ENCODE results near the gene TTLL9.

The TTLL9 gene

GRCh38 chr20:31939661-31940060 is 69.2 kb downstream of the TTLL9 start:
- no peak for DNase-seq (ENCODE audit: low read depth in 2 of 3, low spot score in 1 of 3)

- no peak for DNase-seq (ENCODE audit: low read depth in 2 of 3, low spot score in 1 of 3)
These were observed 72.6 kb downstream of the TTLL9 start for GRCh38 chr20:31943052-31943471.

- DNase-seq (ENCODE audit: low read depth in 2 of 3, low spot score in 1 of 3) = no peak
These were observed 74.9 kb downstream of the TTLL9 start for GRCh38 chr20:31945319-31945718.

GRCh38 chr20:31945785-31946184 is 75.4 kb downstream of the TTLL9 start:
- no peak for DNase-seq (ENCODE audit: low read depth in 2 of 3, low spot score in 1 of 3)

GRCh38 chr20:31948008-31948407 is 77.6 kb downstream of the TTLL9 start:
- DNase-seq (ENCODE audit: low read depth in 2 of 3, low spot score in 1 of 3) = no peak

GRCh38 chr20:31949877-31950646 is 79.6 kb downstream of the TTLL9 start:
- no peak for DNase-seq (ENCODE audit: low read depth in 2 of 3, low spot score in 1 of 3)

- no peak for DNase-seq (ENCODE audit: low read depth in 2 of 3, low spot score in 1 of 3)
These were observed 80.7 kb downstream of the TTLL9 start for GRCh38 chr20:31951203-31951529.

- peak; percentile 94 to 96 (median 94) for DNase-seq (ENCODE audit: low read depth in 2 of 3, low spot score in 1 of 3)
These were observed 81.4 kb downstream of the TTLL9 start, which contains the start of gene PDRG1 for GRCh38 chr20:31951530-31952453. Gene PDRG1 (minus strand): TSS chr20:31952046. CDS start chr20:31951961, 85 bp downstream.

GRCh38 chr20:31953556-31954148 is 83.2 kb downstream of the TTLL9 start:
- DNase-seq (ENCODE audit: low read depth in 2 of 3, low spot score in 1 of 3) = no peak

- DNase-seq (ENCODE audit: low read depth in 2 of 3, low spot score in 1 of 3) = no peak
These were observed 84.1 kb downstream of the TTLL9 start for GRCh38 chr20:31954500-31954899.

- DNase-seq (ENCODE audit: low read depth in 2 of 3, low spot score in 1 of 3) = no peak
These were observed 86.4 kb downstream of the TTLL9 start for GRCh38 chr20:31956556-31957526.

GRCh38 chr20:31962761-31963160 is 92.3 kb downstream of the TTLL9 start:
- no peak for DNase-seq (ENCODE audit: low read depth in 2 of 3, low spot score in 1 of 3)

GRCh38 chr20:31963889-31964288 is 93.5 kb downstream of the TTLL9 start:
- no peak for DNase-seq (ENCODE audit: low read depth in 2 of 3, low spot score in 1 of 3)

GRCh38 chr20:31966991-31967655 is 96.7 kb downstream of the TTLL9 start:
- no peak for DNase-seq (ENCODE audit: low read depth in 2 of 3, low spot score in 1 of 3)

- no peak for DNase-seq (ENCODE audit: low read depth in 2 of 3, low spot score in 1 of 3)
These were observed 97.4 kb downstream of the TTLL9 start, which contains the start of gene XKR7 for GRCh38 chr20:31967830-31968249. Gene XKR7 (plus strand): TSS chr20:31968151. CDS start chr20:31968176, 25 bp downstream.

- peak; percentile 56 to 82 (median 72) for DNase-seq (ENCODE audit: low read depth in 2 of 3, low spot score in 1 of 3)
These were observed 98.1 kb downstream of the TTLL9 start for GRCh38 chr20:31968291-31969126.

GRCh38 chr20:31969991-31970390 is 99.6 kb downstream of the TTLL9 start:
- DNase-seq (ENCODE audit: low read depth in 2 of 3, low spot score in 1 of 3) = no peak

- no peak for DNase-seq (ENCODE audit: low read depth in 2 of 3, low spot score in 1 of 3)
These were observed 102.1 kb downstream of the TTLL9 start for GRCh38 chr20:31972471-31973021.

- no peak for DNase-seq (ENCODE audit: low read depth in 2 of 3, low spot score in 1 of 3)
These were observed 103.9 kb downstream of the TTLL9 start for GRCh38 chr20:31974296-31974695.

Data from stimulated activated CD4-positive, alpha-beta T cell treated with anti-CD3 and anti-CD28 coated beads, Interleukin-12 subunit alpha, Interleukin-12 subunit beta, amount 100 ng/mL, for 48 hours (primary cell).